T47D (cell line): ENCODE measurements around the gene LTA4H.
A peak's percentile ranks its signal among the peaks of the same experiment; 100 is the strongest.

Source experiments
- DNase-seq, 2 experiments: peaks; one replicate each; pipeline versions ENCODE4 v3.0.0 to v3.0.0-alpha.2; 2011 to 2012; ENCODE audit warnings: low read depth in 1 of 2, low spot score in 1 of 2
- JUND ChIP-seq: IDR thresholded peaks from 2 replicates; pipeline ENCODE4 v1.6.1; 2012; ENCODE audit warnings: low read depth
- in situ Hi-C: cut with HindIII; loops from 2 replicates; pipeline ENCODE4 v1.10.0; 2016; ENCODE audit warnings: low sequenced_read_pairs, low pct_unique_long_range_greater_than_20kb

LTA4H gene

DNA sequence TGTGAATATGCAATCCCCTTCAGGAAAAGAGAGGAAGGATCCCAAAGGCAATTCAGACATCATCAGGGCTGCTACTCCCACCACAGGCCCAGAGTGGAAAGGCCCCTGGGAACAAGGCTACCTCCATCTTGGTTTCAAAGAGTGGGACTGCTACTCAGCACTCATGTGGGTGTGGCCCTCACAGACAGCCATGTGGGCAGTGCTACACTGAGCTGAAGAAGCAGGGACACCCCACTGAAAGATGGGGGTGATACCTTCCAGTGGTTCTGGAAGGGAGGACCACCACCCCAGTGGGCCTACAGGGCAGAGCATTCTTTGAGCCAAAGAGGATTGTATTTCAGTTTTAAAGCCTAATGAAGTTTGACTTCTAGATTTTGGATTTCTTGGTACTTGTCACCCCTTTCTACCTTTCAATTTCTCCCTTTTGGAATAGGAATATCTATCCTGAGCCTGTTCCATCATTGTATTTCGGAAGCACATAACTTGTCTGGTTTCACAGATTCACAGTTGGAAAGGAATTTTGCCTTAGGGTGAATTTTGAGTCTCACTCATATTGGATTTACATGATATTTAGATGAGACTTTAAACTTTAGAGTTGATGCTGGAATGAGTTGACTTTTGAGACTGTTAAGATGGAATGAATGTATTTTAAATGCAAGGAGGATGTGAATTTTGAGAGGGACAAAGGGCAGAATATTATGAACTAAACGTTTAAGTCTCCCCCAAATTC, 16.5 kb upstream of the LTA4H start:
- DNase-seq, result no peak
- in situ Hi-C loops, result no loop called here
- TF ChIP-seq JUND, result no peak

DNA sequence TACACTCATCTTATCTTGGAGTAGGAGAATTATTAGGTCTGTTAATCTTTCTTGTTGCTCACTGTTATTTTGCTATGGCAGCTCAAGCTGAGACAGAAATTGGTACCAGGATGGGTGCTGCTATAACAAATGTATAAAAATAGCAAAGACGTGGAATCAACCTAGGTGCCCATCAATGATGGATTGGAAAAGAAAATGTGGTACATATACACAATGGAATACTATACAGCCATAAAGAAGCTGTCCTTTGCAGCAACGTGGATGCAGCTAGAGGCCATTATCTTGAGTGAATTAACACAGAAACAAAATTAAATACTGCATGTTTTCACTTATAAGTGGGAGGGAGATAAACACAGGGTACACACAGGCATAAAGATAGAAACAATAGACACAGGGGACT, 14.8 kb upstream of the LTA4H start:
- TF ChIP-seq JUND, result no peak
- no peak for DNase-seq
- in situ Hi-C loops, result no loop called here

GRCh38 chr12:96049101-96049500, 13.7 kb upstream of the LTA4H start:
- no peak for TF ChIP-seq JUND
- in situ Hi-C loops, result no loop called here
- DNase-seq, result no peak

GRCh38 chr12:96048393-96048969, 13.1 kb upstream of the LTA4H start:
- TF ChIP-seq JUND, result no peak
- in situ Hi-C loops, result no loop called here
- DNase-seq, result peak in 1 of 2 experiments; percentile 87

- DNase-seq, result peak; percentile 16 to 57
- no peak for TF ChIP-seq JUND
- in situ Hi-C loops, result no loop called here
These were observed 12.1 kb upstream of the LTA4H start for GRCh38 chr12:96047229-96048211.

DNA sequence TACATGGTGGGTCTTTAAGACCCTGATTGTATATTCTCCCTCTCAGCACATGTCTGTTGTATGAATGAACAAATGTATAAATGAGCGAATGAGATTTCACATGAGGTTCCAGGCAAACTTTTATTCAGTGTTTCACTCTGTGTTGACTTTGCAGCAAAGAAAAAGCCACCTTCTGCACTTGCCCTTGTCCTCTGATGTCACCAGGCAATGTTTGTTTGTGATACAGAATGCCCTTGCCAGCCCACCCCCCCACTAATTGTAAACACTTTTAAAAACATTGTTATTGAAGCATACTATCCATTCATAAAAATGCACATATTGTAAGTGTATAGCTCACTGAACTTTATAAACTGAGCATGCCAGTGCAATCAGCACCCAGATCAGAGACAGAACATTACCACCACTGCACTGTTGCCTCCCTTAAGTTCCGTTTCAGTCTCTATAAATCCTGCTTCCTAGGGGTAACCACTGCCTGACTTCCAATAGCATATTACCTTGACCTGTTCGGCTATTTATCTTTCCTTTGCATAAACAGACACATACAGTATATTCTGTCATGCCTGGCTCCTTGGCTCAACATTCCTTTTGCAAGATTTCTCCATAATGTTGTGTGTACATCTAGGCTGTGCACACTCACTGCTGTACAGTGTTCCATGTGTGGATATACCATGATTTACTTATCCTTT, 11.3 kb upstream of the LTA4H start:
- no peak for TF ChIP-seq JUND
- in situ Hi-C loops, result no loop called here
- no peak for DNase-seq

DNA sequence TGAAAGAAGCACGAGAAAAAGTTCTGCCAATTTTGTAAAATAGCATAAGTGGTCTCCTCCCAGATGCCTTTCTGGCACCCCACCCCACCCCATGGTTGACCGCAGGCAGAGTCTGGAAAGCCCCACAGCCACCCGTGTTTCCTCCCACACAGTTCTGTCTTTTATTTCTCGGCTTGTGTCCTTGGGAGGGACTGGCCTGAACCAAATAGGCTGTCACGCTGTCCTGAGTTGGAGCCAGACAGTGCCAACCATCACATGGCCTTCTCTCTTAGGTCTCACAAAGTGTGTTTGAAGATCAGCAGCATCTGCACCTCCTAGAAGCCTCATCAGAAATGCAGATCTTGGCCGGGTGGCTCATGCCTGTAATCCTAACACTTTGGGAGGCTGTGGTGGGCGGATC, 10.2 kb upstream of the LTA4H start:
- in situ Hi-C loops, result no loop called here
- no peak for TF ChIP-seq JUND

DNA sequence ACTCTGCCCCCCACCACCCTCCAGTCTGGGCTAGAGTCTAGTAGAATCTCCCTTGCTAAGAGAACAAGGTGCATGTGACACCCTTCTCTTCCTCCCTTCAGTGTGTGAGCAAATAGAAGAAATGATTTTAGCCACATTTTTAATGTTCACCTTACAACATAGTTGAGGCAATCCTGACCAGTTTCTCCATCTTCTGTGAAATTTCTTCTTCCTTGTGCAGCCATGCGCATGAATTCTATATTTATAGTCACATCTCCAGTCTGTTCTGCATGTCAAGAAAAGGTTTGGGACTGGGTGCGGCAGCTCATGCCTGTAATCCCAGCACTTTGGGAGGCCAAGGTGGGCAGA, 9.5 kb upstream of the LTA4H start:
- DNase-seq, result no peak
- TF ChIP-seq JUND, result no peak
- in situ Hi-C loops, result no loop called here

More for the DNA sequence above, 10.2 kb upstream of the LTA4H start:
- no peak for DNase-seq

GRCh38 chr12:96044017-96044942, 8.9 kb upstream of the LTA4H start:
- TF ChIP-seq JUND, result no peak
- DNase-seq, result no peak
- in situ Hi-C loops, result no loop called here

DNA sequence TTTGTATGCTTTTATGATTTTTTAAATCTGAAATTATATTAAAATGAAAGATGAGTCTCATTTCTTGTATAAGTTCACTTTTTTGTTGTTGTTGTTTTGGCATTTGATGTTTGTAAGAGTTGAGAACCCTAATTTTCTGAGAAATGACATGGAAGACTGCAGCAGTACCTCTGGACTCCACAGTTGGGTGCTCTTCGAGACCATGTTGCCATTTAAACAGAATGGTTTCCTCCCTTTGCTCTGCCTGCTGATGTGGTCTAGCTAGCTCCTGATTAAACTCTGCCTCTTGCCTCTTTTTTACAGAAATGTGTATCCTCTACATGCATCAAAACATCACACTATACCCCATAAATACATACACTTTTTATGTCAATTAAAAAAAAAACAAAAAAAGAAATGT, 5.8 kb upstream of the LTA4H start:
- no peak for DNase-seq
- in situ Hi-C loops, result no loop called here
- no peak for TF ChIP-seq JUND

DNA sequence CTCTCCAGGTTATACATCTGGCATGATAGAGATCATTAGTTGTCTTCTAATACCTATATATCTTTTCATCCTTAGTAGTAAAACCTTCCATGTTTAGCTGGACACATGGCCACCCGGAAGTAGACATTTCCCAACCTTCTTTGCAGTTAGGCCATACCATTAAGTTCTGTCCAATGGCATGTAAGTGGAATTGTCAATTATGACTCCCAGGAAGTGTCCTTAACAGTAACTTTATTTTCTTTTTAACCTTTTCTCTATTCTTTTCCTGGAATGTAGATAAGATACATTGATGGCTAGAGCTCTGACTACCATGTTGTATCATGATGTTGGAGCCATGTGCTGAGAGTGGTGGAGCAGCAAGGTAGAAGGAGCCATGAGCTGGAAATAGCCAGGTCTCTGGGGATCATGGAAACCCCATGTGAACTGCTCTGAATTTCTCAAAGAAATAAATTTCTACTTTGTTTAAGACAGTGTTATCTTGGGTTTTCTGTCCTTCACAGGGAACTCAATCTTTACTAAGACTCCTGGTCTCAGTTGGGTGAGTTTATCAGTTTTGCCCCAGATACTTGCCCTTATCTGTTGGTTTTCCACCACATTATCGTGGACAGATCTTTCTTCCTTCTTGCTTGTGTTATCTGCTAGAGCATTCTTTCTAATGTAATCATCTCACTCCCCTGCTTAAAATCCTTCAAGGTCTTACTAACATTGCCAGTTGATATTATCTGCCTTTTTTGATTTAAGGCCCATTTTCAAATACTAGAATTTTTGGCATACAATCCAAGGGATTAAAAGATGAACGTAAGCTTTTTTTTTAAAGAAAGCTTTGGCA, 5.1 kb upstream of the LTA4H start:
- DNase-seq, result no peak
- no peak for TF ChIP-seq JUND
- in situ Hi-C loops, result no loop called here
